ENCODE data around the gene PAQR5.
"Not testable (repeated sequence)": the region's sequence is repeated elsewhere in the genome, so short reads cannot be mapped to it uniquely, and the experiment has no call there.

PAQR5 gene

DNA sequence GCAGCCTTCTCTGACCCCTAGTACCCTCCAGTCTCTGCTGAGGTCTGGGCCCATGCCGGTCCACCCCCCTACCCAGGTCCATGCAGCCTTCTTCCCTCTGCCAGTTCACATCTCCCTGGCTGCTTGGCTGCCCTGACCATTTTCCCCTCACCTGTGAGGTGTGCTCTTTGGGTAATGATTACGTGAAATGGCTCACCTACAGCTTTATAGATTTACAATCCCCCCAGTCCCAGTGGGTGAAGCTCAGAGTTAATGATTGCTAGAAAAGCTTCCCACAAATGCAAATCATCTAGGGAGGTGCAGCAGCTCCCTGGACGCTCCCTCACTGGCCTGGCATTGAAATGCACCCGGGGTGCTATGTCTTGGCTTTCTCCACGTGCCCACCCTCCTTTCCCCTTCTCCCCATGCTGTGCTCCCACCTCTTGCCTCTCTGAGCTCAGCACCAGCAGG is 18.7 kb downstream of the PAQR5 start:
- no peak for FAIRE-seq

DNA sequence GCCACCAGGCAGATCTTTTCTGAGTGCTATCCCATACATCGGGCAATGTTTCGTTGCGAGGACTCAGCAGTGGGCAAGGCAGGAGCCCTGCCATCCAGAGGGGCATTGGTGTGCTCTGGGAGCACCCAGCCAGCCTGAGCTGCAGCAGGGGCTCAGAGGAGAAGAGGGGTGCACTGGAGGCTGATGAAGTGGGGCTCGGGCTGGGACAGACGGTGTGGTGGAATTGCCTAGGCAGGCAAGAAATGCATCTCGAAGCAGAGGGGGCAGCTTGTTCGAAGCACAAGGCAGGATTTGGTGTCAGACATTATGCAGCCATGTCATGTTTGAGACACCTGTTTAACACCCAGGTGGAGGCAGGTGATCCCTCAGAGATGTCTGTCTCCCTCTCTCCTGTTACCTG is 19.3 kb downstream of the PAQR5 start:
- no peak for FAIRE-seq

DNA sequence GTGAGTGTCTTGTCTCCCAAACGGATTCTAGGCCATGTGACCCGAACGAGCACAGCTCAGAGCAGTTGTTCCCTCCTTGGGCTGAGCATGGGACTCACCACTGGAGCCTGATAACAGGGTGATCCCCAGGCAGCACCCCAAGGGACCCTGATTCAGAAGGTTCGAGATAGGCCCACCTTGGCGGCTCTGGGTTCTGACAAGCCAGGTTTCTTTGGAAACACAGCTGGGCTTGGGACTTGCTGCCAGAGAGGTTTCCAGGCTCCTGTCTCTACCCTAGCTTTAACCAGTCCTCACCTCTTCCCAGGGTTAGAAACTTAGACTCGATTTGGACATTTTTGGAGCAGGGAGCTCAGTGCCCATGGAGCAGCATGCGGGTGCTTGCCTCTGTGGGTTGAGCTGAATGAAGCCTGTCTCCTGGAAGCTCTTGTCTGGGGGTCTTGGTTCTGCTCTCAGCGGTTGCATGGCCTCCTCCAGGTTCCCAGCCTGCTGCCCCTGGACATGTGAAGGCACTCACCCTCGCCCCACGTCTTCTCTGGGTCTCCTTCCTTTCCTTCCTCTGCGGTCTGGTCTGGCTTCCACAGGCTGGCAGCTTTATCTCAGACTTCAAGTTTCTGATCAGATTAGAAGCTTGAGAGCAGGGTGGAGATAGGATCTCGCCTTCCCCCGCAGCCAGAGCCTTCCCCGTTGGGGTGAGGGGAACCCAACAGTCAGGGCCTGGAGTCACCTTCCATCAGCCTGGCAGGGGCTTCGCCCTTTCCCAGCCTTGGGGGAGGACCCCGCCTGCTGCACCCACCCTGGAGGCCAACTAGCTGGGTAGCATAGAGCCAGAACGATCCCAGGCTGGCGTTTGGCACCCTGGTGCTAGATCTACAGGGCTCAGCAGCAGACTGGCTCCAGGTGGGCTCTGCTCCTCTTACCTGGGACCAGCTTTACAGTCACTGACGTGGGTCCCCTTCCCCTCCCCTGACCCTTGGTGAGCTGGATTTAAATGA is 21.0 kb downstream of the PAQR5 start:
- no peak for FAIRE-seq

DNA sequence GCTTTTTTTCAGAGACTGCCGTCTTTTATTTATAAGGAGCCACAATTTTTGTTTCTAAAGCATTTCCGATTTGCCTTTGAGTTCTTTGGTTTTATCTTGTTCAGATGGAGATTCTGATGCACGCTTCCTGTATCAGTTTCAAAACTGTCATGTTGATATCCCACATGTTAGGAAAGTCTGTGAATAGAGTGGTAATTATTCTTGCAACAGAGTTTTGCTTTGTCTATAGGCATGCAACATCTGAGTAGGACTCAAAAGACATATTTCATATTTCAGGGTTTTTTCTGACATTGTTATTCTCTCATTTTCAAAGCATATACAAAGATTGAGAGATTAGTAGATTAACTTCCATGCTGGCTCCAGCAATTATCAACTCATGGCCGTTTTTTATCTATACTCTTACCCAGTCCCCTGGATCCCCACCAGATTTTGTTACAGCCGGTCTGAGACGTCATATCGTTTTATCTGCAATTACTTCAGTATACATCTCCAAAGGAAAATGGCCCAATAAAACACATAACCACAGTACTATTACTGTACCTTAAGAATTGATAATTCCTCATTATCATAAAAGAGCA is 22.4 kb downstream of the PAQR5 start:
- no peak for FAIRE-seq

DNA sequence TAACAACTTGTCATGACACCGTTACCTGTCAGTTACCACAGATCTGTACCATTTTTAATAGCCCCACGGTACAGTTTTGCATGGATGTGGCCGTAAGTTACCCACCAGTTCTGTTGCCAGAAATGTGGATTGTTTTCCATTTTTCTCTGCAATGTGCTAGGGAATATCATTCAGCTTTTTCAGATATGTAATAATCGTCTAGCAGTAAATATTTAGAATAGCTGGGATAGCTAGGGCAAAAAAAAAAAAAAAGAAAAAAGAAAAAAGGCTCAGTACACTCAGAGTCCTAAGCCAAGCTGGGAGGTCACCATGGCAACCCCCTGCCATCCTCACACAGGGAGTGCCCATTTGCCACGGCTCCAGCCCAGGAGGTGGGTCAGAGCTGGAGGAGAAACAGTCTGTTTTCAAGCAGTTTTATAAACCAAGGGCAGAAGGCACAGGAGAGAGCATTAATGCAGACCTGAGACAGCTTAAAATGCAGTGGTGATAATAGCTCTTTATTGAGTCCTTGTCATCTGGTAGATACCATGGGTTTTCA is 25.2 kb downstream of the PAQR5 start:
- FAIRE-seq: no peak

DNA sequence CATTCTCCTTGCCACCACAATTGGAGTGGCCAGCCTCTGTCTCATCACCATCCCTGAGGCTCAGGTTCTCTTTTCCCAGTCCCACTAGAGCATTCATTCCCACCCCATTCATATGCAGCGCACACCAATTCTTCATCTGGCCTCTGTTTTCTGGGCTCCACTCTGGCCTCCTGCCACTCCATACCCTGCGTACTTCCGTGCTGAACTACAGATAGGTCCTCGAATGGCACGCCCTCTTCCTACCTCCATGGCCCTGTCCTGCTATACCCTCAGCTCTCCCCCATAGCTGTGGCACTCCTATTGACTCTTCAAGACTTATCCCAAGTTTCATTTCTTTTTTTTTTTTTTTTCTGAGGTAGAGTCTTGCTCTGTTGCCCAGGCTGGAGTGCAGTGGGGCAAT is 25.9 kb downstream of the PAQR5 start:
- FAIRE-seq: no peak

DNA sequence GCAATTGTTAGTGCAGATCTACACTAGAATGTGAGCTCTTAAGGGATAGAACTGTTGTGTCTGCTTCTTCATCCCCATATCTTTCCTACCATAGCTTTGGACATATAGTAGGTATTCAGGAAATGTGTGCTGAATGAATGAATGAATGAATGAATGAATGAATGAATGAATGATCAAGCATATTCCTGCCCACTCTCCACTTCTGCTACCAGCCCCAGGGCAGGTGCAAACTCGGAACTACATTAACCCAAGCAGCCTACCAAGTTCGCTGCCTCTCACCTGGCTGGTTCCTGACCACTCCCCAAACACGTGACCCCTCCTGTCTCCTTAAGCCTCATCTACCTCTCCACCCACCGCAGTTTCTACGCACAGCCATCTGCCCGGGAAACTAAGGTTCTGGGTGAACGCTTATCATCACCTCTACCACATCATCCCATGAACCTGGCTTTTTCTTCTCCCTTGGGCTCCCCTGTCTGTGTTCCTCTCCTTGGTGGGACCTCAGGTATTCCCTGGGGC is 26.8 kb downstream of the PAQR5 start:
- no peak for FAIRE-seq

DNA sequence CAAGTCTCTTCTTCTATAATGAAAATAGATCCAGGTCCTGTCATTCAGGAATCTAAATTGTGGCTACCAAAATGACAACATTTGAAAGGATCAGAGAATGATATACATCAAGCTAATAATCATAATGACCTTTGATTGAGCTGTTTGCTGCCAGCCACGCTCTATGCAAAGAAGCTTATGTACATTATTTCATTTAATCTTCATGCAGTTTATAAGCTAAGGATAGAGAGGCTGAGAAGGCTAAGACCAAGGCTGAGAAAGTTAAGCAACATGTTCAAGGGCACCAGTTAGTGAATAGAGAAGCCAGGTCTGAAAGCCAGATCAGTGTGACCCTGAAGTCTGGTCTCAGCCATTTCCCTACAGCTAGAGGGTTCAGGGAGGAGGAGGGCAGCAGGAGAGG is 29.4 kb downstream of the PAQR5 start:
- FAIRE-seq: no peak

DNA sequence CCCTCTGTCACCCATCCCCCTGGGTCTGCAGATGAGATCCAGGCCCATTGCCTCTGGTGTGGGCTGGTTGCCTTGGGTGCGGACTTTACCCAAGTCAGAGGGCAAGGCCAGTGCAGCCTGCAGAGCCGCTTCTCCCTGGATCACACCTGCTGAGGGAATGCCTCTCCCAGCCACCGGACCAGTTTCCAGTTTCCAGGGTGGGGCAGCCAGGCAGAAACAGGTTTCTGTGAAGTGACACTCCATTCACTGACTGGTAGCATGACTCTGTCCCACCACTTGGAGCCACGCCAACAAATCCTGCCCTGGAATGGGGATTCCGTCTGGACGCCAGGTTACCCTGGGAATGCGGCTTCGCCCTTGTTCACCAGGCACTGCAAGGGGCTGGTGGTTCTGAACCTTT is 30.0 kb downstream of the PAQR5 start:
- no peak for FAIRE-seq

DNA sequence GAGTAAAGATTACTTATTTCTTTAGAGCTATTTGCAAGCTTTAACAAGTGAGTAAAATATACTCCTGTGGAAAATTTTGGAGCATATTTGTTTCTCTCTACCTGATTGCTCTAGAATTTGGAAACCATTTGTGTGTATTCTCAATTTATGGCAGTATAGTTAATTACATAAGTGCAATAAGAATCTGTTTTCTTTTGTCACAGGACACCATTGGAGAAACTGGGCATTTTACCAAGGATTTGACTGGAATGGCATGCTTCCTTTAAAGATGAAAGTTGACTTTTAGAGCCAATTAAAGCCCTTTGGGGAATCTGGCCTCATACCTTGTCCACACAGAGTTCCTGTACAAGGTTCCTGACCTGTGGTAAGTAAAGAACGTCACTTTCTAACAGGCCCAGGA is 38.4 kb downstream of the PAQR5 start:
- no peak for FAIRE-seq

DNA sequence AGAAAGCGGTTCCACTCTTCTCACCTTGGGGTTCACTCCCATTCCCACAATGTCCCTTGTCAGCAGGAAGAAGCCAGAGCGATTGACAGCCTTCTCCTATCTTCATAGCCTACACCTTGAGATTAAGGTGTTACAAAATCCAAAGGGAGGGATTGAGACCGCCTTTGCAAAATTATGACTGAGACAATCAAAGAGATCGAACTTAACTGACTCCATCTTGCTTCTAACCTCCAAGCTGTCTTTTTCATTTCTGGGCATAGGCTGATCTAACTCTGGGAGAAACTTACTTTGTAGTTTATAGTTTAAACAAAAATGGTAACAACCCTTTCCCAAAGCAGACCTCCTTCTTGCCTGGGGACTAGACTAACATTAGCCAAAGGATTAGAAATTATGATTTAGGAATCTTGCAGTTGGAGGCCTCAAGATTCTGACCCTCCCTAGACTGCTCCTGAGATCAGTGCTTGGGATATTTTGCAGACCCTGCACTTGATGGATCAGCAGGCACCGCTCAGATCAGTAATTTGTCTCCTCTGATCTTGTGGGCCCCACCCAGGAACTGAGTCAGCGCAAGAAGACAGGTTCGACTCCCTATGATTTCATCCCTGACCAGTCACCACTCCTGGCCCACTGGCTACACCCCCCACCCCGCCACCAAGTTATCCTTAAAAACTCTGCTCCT is 40.0 kb downstream of the PAQR5 start:
- FAIRE-seq: no peak

DNA sequence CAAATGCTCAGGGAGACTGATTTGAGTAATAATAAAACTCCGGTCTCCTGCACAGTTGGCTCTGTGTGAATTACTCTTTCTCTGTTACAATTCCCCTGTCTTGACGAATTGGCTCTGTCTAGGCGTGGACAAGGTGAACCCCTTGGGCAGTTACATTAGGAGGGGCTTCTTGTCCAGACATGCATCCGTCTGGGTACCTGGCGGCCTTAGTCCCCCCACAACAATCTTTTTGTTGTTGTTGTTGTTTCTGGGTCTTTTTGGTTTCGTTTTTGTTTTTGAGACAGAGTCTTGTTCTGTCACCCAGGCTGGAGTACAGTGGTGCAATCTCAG is 40.5 kb downstream of the PAQR5 start:
- not testable (repeated sequence) for FAIRE-seq

DNA sequence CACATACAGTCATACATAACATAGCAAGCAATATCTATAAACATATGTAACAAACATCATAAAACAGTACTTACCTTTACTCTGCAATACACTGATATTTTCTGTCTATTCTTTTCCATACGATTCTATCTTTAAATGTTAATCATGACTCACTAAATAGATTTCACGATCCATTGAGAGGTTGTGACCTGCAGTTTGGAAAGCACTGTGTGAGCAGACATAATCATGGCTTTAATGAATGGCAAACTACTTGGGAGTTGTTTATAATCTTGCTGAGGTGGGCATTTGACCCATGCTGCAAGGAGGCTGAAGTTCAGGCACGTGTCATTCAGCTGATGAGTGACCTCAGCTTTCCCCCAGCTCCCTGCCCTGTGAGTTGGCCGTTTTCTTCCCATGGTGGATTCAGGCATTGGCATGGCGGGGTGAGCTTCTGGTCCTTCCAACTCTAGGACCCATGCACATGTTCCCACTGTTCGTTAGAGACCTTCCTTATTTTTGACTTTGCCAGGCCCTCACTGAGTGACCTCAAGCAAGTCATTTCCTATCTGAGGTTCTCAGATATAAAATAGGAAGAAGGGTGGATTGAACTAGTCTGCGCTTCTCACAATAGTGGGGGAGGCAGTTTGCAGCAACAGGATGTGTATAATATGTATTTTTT is 41.7 kb downstream of the PAQR5 start:
- no peak for FAIRE-seq

DNA sequence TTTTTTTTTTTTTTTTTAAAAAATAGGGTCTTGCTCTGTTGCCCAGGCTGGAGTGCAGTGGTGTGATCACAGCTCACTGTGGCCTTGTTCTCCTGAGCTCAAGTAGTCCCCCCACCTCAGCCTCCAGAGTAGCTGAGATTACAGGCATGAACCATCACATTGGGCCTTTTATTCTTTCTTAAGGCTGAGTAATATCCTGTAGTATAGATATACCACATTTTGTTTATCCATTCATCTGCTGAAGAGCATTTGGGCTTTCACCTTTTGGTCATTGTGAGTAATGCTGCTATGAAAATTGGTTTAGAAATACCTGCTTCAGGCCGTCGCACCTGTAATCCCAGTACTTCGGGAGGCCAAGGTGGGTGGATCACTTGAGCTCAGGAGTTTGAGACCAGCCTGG is 42.6 kb downstream of the PAQR5 start:
- no peak for FAIRE-seq

DNA sequence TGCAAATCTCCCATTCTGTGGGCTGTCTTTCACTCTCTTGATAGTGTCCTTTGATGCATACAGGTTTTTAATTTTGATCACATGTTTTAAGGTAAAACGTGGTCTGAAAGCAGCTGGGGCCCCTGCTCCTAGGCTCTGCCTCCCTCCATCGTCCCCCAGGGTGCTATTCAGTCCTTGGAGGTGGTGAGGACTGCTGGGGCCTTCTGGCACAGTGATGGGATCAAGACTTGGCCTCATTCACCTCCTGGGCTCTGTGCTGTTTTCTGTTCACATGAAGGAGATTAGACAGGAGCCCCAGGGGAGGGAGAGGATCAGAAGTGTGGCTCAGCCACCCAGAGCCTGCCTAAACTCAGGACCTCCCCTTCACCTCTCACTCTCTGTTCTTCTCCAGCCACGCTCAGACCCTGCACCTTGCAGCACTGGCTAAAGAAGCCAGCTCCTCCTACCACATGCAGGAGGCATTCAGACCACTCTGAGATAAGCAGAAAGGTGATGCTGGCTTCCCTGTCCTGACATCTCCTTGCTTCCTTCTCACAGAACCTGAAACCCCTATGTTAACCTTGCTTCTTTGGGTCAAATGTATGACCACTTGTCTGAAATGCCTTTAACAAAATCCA is 43.9 kb downstream of the PAQR5 start:
- no peak for FAIRE-seq

DNA sequence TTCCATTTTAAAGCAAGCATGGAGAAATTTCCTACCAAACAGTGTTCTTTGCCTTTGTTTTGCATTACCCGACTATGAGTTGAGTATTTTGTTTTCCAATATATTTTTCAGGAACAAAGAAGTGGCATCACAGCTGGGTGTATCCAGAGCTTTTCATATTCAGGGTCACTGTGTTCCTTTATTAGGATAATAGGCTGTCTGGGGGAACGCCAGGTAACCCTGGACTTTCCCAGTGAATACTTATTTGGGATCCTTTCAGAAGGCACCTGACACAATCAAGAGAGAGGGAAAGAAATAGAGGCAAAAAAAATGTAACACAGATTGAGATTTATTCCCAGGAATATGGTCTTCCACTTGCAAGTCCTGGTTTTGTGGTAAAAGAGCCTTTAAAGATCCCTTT is 44.4 kb downstream of the PAQR5 start:
- FAIRE-seq: no peak

DNA sequence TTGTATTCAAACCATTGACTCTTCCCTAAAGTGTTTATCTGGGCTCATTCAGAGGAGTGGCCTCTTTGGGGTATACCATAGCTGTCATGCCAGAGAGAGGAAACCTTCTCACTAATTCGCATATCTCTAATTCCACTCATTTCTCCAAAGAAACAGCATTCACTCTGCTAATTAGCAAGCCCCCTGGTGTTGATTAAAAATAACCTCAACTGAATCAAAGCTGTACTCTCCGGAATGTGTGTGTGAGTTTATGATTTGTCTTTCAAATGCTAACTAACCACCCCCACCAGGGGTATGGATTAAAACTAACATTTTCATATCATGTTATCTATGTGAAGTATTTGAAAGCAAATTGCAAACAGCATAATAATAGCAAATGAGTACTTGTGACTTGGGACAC is 45.5 kb downstream of the PAQR5 start:
- FAIRE-seq: no peak

DNA sequence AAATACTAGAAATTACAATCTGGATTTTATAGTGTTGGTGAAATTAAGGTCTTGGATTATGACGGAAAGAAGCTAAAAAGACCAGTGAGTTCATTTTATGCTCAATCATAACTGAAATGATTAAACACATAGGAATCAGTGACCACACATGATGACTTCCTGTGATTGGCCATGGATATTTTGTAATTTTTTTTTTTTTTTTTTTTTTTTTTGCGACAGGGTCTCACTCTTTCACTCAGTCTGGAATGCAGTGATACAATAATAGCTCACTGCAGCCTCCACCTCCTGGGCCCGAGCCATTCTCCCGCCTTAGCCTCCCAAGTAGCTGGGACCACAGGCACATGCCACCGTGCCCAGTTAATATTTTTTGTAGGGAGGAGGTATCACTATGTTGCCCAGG is 47.4 kb downstream of the PAQR5 start:
- no peak for FAIRE-seq

DNA sequence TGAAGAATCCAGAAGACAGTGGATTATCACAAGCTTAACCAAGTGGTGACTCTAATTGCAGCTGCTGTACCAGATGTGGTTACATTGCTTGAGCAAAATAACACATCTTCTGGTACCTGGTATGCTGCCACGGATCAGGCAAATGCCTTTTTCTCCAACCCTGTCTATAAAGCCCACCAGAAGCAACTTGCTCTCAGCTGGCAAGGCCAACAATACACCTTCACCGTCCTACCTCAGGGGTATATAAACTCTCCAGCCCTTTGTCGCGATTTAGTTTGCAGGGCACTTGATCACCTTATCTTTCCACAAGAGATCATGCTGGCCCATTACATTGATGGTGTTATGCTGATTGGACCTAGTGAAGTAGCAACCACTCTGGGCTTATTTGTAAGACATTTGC is 52.6 kb downstream of the PAQR5 start:
- no peak for FAIRE-seq

DNA sequence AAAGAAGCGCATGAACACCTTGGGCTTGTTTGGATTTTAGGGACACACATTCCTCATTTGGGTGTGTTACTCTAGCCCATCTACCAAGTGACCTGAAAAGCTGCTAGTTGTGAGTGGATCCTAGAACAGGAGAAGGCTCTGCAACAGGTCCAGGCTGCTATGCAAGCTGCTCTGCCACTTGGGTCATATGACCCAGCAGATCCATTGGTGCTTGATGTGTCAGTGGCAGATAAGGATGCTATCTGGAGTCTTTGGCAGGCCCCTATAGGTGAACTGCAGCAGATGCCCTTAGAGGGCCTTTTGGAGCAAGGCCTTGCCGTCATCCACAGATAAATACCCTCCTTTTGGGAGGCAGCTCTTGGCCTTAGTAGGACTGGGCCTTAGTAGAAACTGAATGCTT is 53.2 kb downstream of the PAQR5 start:
- FAIRE-seq: no peak

DNA sequence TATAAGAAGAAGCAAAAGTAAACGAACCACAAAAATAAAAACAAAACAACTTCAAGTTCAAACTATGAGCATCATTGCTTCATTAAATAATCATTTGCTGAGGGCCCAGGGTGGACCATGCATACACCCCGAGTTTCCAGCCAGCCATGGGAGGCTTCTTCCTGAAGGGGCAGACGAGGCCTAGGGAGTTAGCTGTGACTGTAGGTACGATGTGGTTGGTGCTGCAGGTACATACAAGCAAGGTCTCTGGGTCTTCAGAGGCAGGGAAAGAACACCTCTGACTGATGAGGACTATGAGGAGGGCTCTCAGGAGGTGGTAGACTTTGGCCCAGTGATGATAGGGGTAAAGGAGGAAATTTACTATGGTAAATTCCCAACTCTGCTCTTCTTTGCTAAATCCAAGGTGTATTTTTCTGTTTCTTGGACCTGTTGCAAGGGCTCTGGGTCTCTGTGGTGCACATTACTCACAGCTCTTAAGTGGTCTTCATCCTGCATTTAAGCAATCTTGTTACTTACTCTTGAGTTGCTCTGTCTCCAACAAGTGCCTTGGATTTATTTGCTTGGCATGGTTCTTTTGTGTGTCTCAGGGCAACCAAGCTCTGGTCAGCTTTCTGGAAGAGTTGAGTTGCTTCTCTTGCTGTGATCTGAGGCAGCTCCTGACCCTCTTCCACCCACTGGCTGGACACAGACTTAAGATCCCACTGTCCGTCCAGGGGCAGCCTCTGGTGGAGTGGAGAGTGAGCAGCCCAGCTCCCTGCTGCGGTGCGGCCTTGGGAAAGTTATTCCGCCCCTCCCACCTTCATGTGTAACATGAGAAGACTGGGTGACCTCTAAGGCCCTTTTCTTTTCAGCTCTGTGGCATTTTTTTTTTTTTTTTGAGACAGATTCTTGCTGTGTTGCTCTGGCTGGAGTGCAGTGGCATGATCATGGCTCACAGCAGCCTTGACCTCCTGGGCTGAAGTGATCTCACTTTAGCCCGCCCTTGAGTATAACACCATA is 59.4 kb downstream of the PAQR5 start:
- FAIRE-seq: no peak

Measured in A204.1 (cell line).